NOMO-1 (cell line): ENCODE measurements around the gene AOC2.
"Not testable (repeated sequence)": the region's sequence is repeated elsewhere in the genome, so short reads cannot be mapped to it uniquely, and the experiment has no call there.

ENCODE experiments used
- DNase-seq, 2 experiments: peaks; one replicate each; lab custom pipeline; 2025; ENCODE audit not compliant: unreplicated experiment in 2 of 2; lab: John Stamatoyannopoulos, UW

Gene AOC2

GRCh38 chr17:42878924-42879595 is 34.7 kb downstream of the AOC2 start:
- DNase-seq = no peak

- DNase-seq = no peak
Measured at GRCh38 chr17:42879596-42879985, 35.2 kb downstream of the AOC2 start.

DNA sequence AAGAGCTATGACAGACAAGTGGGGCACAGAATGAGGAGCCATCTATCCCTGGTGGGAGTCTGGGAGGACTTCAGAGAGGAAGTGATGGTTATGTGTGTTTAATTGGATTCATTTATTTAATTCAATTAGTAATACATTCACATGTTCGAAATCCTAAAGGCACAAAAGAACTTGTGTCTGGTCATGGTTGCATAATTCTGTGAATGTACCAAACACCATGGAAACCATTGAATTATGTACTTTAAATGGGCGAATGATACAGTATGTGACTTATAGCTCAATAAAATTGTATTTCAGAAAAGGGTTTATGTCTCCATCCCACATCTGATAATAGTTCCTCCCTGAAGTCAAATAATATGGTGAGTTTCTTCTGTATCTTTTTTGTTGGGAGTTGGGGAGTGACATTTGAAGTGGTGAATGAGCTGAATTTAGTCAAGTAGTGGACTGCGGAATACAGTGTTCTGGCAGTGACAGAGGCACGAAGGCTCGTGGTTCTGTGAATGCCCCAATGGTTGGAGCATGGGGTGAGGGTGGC is 36.5 kb downstream of the AOC2 start:
- no peak for DNase-seq

DNA sequence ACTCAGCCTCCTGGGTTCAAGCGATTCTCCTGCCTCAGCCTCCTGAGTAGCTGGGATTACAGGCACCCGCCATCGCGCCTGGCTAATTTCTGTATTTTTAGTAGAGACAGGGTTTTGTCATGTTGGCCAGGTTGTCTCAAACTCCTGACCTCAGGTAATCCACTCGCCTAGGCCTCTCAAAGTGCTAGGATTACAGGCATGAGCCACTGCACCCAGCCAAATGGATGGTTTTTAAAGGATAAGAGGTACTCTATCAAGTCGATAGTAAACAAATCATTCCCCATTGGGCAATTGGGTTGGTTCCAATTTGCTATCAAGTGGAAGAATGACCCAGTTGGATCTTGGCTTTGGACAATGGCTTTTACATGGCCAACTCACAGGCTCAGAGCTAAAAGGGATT is 37.3 kb downstream of the AOC2 start:
- DNase-seq = not testable (repeated sequence)

GRCh38 chr17:42882166-42882565 is 37.8 kb downstream of the AOC2 start:
- DNase-seq = no peak

- no peak for DNase-seq
Measured at GRCh38 chr17:42883802-42884558, 39.6 kb downstream of the AOC2 start.

DNA sequence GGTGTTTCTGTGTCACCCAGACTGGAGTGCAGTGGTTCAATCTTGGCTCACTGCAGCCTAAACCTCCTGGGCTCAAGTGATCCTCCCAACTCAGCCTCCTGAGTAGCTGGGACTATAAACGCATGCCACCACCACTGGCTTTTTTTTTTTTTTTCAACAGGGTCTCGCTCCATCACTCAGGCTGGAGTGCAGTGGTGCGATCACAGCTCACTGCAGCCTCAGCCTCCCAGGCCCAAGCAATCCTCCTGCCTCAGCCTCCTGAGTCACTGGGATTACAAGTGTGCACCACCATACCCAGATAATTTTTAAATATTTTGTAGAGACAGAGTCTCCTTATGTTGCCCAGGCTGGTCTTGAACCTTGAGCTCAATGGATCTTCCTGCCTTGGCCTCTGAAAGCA is 41.4 kb downstream of the AOC2 start:
- not testable (repeated sequence) for DNase-seq

DNA sequence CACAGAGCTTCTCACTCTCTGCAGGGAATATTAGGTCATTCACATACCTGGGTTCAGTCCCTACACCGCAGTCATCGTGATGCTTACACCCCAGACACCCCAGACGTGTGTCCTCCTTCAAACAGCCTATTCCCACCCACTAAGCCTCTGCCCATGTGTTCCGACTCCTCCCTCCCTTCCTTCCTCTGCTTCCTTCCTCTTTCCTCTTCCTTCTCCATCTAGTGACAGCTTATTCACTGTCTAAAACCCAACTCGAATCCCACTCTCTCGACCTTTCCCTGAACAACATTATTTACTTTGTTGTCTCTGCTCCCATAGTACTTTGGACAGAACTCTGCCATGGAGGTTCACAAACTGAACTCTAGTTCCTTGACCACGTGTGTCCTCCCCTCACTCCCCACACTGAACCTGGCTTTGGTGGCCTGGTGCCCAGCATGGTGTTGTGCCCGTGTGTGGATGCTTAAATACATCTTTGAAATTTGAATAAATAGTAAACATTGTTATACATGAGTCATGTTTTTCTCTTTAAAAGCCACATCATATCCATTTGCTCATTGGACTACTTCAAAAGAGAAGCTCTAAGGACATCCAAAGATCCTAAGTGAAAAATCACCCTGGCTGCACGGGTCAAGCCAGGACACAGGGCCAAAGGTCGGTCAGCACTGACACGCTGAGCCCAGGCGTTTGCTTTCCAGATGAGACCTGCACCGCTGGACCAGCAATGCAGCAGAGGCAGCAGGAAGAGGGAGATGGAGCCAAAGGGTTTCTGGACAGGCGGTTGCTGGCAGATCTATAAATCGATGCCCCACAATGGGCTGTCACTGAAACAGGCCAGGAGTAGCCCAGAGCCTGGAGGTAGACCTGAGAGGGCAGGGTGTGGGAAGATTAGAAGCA is 42.1 kb downstream of the AOC2 start:
- DNase-seq = peak in 1 of 2 experiments; percentile 39

- DNase-seq = no peak
Measured at GRCh38 chr17:42889809-42890208, 45.4 kb downstream of the AOC2 start.

- no peak for DNase-seq
Measured at GRCh38 chr17:42891539-42892152, 47.3 kb downstream of the AOC2 start.

GRCh38 chr17:42893359-42893758 is 49.0 kb downstream of the AOC2 start:
- peak; percentile 30 to 33 for DNase-seq

- no peak for DNase-seq
Measured at GRCh38 chr17:42894283-42895184, 50.2 kb downstream of the AOC2 start.

GRCh38 chr17:42895185-42895555 is 50.8 kb downstream of the AOC2 start:
- DNase-seq = no peak

DNA sequence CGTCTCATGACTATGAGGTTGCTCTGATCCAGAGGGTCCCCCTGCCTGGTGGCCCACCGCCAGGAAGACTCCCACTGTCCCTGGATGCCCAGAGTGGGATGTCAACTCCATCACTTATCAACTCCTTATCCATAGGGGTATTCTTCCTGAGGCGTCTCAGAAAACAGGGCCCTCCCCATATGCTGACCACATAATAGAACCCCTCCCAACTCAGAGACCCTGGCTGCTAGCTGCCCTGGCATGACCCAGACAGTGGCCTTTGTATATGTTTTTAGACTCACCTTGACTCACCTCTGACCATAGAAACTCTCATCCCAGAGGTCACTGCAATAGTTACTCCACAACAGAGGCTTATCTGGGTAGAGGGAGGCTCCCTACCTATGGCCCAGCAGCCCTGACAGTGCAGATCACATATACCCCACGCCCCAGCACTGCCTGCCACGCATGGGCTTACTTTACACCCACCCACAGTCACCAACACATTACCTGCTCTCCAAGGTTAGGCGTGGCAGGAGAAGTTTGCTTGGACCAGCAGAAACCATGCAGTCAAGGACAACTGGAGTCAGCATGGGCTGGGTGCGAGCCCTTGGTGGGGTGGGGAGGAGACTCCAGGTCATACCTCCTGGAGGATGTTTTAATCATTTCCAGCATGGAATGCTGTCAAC is 53.9 kb downstream of the AOC2 start:
- no peak for DNase-seq

DNA sequence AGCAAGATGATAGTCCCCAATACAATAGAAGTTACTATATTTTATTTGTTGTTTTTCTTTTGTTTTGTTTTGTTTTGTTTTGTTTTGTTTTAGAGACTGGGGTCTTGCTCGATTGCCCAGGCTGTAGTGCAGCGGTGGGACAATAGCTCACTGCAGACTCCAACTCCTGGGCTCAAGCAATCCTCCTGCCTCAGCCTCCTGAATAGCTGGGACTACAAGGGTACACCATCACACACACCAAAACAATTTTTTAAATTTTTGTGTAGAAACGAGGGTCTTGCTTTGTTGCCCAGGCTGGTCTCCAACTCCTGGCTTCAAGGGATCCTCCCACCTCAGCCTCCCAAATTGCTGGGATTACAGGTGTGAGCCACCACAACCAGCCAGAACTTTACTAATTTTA is 55.6 kb downstream of the AOC2 start:
- not testable (repeated sequence) for DNase-seq
